NCI-H1436 treated with DMSO at 0.1 percent for 48 hours (cell line): Measurements from ENCODE around the gene HSPB7.
"Not testable (repeated sequence)": the region's sequence is repeated elsewhere in the genome, so short reads cannot be mapped to it uniquely, and the experiment has no call there.

Experiments
- DNase-seq: peaks from one replicate; lab custom pipeline; 2025; lab: John Stamatoyannopoulos, UW

The HSPB7 gene

GRCh38 chr1:16022393-16022792 is 4.5 kb upstream of the HSPB7 start:
- DNase-seq = no peak

GRCh38 chr1:16021681-16022080 is 3.8 kb upstream of the HSPB7 start, which contains the start of gene CLCNKA:
Gene CLCNKA (plus strand): TSS chr1:16022036. CDS start chr1:16022620, 584 bp downstream.
- no peak for DNase-seq

GRCh38 chr1:16020878-16021277 is 3.0 kb upstream of the HSPB7 start:
- not testable (repeated sequence) for DNase-seq

- DNase-seq = no peak
These were observed 2.5 kb upstream of the HSPB7 start for GRCh38 chr1:16020325-16020724.

GRCh38 chr1:16019644-16020277 is 1.9 kb upstream of the HSPB7 start:
- no peak for DNase-seq

- DNase-seq = no peak
These were observed 1.2 kb upstream of the HSPB7 start for GRCh38 chr1:16018749-16019643.

GRCh38 chr1:16018308-16018707 is 465 bp upstream of the HSPB7 start:
- no peak for DNase-seq

- no peak for DNase-seq
These were observed 775 bp downstream of the HSPB7 start for GRCh38 chr1:16017076-16017460.

- no peak for DNase-seq
These were observed 1.6 kb downstream of the HSPB7 start for GRCh38 chr1:16015960-16016901.

GRCh38 chr1:16015491-16015890 is 2.4 kb downstream of the HSPB7 start:
- DNase-seq = no peak

- DNase-seq = no peak
These were observed 3.0 kb downstream of the HSPB7 start for GRCh38 chr1:16014509-16015482.

GRCh38 chr1:16013908-16014258 is 4.0 kb downstream of the HSPB7 start:
- no peak for DNase-seq

GRCh38 chr1:16013220-16013907 is 4.5 kb downstream of the HSPB7 start:
- no peak for DNase-seq

GRCh38 chr1:16012590-16013219 is 5.1 kb downstream of the HSPB7 start:
- no peak for DNase-seq

GRCh38 chr1:16011936-16012589 is 5.8 kb downstream of the HSPB7 start:
- DNase-seq = no peak

GRCh38 chr1:16010837-16011236 is 7.0 kb downstream of the HSPB7 start:
- DNase-seq = no peak

- no peak for DNase-seq
These were observed 8.2 kb downstream of the HSPB7 start for GRCh38 chr1:16009678-16010077.

GRCh38 chr1:16009030-16009460 is 8.8 kb downstream of the HSPB7 start:
- no peak for DNase-seq

GRCh38 chr1:16007671-16008341 is 10.0 kb downstream of the HSPB7 start:
- DNase-seq = no peak
